Cardiac muscle cell (in vitro differentiated cells and primary cell): ENCODE data around the gene GRAMD1A. TPM values are rescaled to one million over a fixed set of nuclear protein-coding genes. Genes with fewer than 3 reads are reported as not detected.
"Not testable (repeated sequence)": the region's sequence is repeated elsewhere in the genome, so short reads cannot be mapped to it uniquely, and the experiment has no call there.

ENCODE experiments used
- DNase-seq, 2 donors: peaks; one replicate each; pipeline versions ENCODE4 v3.0.0 to v3.0.0-alpha.2; 2010 to 2017; ENCODE audit warnings: low read depth in 1 of 2, low spot score in 1 of 2
- H3K27ac ChIP-seq: fragments of 200-600 bp; sonication (generic); 2 replicates; pipeline ENCODE4 v1.5.1; 2016
- H3K27me3 ChIP-seq: fragments of 200-600 bp; sonication (generic); 2 replicates; pipeline ENCODE4 v1.6.0; 2016; ENCODE audit warnings: control low read depth
- H3K36me3 ChIP-seq: fragments of 200-600 bp; sonication (generic); 2 replicates; pipeline ENCODE4 v1.5.1; 2016; ENCODE audit warnings: control low read depth
- H3K4me1 ChIP-seq: fragments of 200-600 bp; sonication (generic); 2 replicates; pipeline ENCODE4 v1.8.1; 2017; ENCODE audit warnings: low read depth, mild to moderate bottlenecking, mixed run types
- H3K4me3 ChIP-seq: fragments of 200-600 bp; sonication (generic); 2 replicates; pipeline ENCODE4 v1.5.1; 2016; ENCODE audit warnings: mild to moderate bottlenecking
- H3K9me3 ChIP-seq: fragments of 200-600 bp; sonication (generic); 2 replicates; pipeline ENCODE4 v1.5.1; 2017; ENCODE audit warnings: low read depth, mild to moderate bottlenecking, control low read depth
- CTCF ChIP-seq: IDR thresholded peaks from 2 replicates; pipeline ENCODE4 v1.5.1; 2012; ENCODE audit warnings: low read depth, mild to moderate bottlenecking, low read length
- polyA plus RNA-seq: library from polyadenylated mRNA; unstranded; fragments of >200 nt; fragmentation: Nextera tagmentation; extraction: Ambion mirVana; gene quantifications from 2 replicates; pipeline ENCODE4 v1.2.1, GENCODE V29; 2016
- total RNA-seq: library from RNA; depleted of rRNA; stranded (reverse); fragments of >200 nt; gene quantifications from 2 replicates; pipeline ENCODE4 v1.2.3, GENCODE V29; 2016

Gene GRAMD1A
- total and polyA plus RNA-seq, 2 experiments from 2014 or later: 84.6 to 113 TPM

GRCh38 chr19:35002037-35002535, 2.0 kb downstream of the GRAMD1A start:
- no peak for DNase-seq
- Histone ChIP-seq H3K9me3 (no peaks in the 10 kb centered on the region), H3K36me3 (no peaks in the 10 kb centered on the region), H3K27ac (no peak overlapping the region), H3K27me3 (no peaks in the 10 kb centered on the region), H3K4me1 (peaks cover 11% of the 10 kb centered on the region), H3K4me3 (no peak overlapping the region)
- no peak for TF ChIP-seq CTCF

- Histone ChIP-seq H3K4me3 (no peak overlapping the region), H3K27ac (no peak overlapping the region), H3K27me3 (no peaks in the 10 kb centered on the region), H3K9me3 (no peaks in the 10 kb centered on the region), H3K4me1 (peaks cover 4% of the 10 kb centered on the region), H3K36me3 (peaks cover 10% of the 10 kb centered on the region)
- no peak for DNase-seq
- no peak for TF ChIP-seq CTCF
Observed at GRCh38 chr19:35004517-35005255, 4.6 kb downstream of the GRAMD1A start.

- no peaks in the 10 kb centered on the region for H3K27me3 ChIP-seq
- no peaks in the 10 kb centered on the region for H3K9me3 ChIP-seq
- peaks cover 4% of the 10 kb centered on the region for H3K4me1 ChIP-seq
- no peak overlapping the region for H3K27ac ChIP-seq
- no peak overlapping the region for H3K4me3 ChIP-seq
- DNase-seq: no peak
- H3K36me3 ChIP-seq: peaks cover 16% of the 10 kb centered on the region
- TF ChIP-seq CTCF: no peak
Observed at GRCh38 chr19:35005256-35005977, 5.3 kb downstream of the GRAMD1A start.

- H3K4me3 ChIP-seq, H3K4me1 ChIP-seq, DNase-seq, H3K9me3 ChIP-seq, H3K27ac ChIP-seq, H3K27me3 ChIP-seq: not testable (repeated sequence)
- peaks cover 19% of the 10 kb centered on the region for H3K36me3 ChIP-seq
Observed at GRCh38 chr19:35006007-35006341, 5.9 kb downstream of the GRAMD1A start.

- peak in 1 of 2 donors; percentile 88 for DNase-seq
- Histone ChIP-seq H3K36me3 (peaks cover 19% of the 10 kb centered on the region), H3K27ac (no peak overlapping the region), H3K4me3 (no peak overlapping the region), H3K27me3 (no peaks in the 10 kb centered on the region), H3K4me1 (peaks cover 4% of the 10 kb centered on the region), H3K9me3 (no peaks in the 10 kb centered on the region)
- TF ChIP-seq CTCF: no peak
Observed at GRCh38 chr19:35006342-35006998, 6.3 kb downstream of the GRAMD1A start.
